Loucy (cell line): ENCODE results near the gene OSBPL2.

ENCODE experiments used
- CTCF ChIP-seq: fragments of 200-600 bp; sonication (generic); conservative IDR thresholded peaks from 2 replicates; pipeline ENCODE4 v1.5.1; 2014; ENCODE audit warnings: mild to moderate bottlenecking, antibody characterized with exemption, low read length
- EZH2phosphoT487 ChIP-seq: fragments of 200-600 bp; IDR thresholded peaks from 2 replicates; pipeline ENCODE4 v1.6.1; 2018; ENCODE audit warnings: antibody characterized with exemption, mild to moderate bottlenecking, moderate library complexity, borderline replicate concordance

GRCh38 chr20:62266340-62266739 is 28.0 kb downstream of the OSBPL2 start:
- TF ChIP-seq CTCF = no peak
- no peak for TF ChIP-seq EZH2phosphoT487
